ENCODE results near the gene NOL7.

NOL7 gene

DNA sequence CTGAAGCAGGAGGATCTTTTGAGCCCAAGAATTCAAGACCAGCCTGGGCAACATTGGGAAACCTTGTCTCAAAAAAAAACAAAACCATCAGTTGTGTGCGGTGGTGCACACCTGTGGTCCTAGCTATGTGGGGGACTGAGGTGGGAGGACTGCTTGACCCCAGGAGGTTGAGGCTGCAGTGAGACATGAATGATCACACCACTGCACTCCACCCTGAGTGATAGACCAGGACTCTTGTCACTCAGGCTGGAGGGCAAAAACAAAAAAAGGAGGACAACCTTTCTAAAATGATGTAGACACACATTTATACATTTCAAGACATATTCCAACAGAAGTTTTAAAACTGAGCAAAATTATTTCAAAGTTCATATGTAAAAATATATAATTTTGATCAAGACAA is 45.1 kb downstream of the NOL7 start:
- DNase-seq, result no peak

DNA sequence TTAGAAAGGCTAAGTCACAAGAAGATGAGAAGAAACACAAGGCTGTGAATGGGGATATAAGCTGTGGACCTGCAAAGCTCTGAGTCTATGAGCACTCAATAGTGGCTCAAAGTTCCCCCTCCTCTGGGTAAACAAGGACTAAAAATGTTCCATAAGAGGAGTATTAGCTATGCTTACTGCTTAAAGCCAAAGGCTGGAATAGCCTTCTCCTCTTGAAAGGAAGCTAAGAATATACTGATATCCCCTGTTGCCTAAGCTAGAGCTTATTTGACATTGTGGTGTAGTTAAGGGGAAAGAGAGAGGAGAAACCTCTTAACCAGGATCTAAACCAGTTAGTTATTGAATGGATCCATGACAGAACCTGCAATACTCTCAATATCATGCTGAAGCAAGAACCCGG is 45.8 kb downstream of the NOL7 start:
- DNase-seq, result no peak

- DNase-seq, result no peak
These were observed 46.5 kb downstream of the NOL7 start for GRCh38 chr6:13661647-13662046.

- no peak for DNase-seq
These were observed 47.7 kb downstream of the NOL7 start for GRCh38 chr6:13662651-13663334.

DNA sequence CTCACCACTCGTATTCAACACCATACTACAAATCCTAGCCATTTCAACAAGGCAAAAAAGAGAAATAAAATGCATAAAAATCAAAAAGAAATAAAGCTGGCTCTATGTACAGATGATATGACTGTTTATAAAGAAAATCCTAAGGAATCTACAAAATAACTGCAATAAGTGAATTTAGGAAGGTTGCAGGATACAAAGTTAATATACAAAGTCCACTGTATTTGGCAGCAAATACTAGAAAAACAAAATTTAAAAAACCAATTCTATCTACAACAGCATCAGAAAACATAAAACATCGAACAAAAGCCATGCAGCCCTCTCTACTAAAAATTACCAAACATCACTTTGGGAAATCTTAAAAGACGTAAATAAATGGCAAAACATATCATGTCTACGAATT is 48.9 kb downstream of the NOL7 start:
- no peak for DNase-seq

GRCh38 chr6:13664703-13665352 is 49.7 kb downstream of the NOL7 start:
- DNase-seq, result no peak

GRCh38 chr6:13666194-13667105 is 51.3 kb downstream of the NOL7 start:
- no peak for DNase-seq

DNA sequence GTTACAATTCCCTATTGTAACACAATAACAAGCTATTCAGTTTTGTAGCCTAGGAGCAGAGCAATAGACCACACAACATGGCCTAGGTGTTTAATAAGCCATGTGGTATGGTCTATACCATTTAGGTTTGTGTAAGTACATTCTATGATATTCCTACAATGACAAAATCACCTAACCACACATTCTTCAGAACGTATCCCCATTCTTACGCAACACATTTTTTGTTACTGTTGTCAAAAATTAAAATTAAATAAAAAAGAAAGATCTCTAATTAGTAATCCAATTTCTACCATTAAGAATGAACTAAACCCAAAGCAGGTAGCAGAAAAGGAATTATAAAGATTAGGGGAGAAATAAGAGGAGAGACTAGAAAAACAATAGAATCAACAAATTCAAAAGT is 52.5 kb downstream of the NOL7 start:
- DNase-seq, result no peak

DNA sequence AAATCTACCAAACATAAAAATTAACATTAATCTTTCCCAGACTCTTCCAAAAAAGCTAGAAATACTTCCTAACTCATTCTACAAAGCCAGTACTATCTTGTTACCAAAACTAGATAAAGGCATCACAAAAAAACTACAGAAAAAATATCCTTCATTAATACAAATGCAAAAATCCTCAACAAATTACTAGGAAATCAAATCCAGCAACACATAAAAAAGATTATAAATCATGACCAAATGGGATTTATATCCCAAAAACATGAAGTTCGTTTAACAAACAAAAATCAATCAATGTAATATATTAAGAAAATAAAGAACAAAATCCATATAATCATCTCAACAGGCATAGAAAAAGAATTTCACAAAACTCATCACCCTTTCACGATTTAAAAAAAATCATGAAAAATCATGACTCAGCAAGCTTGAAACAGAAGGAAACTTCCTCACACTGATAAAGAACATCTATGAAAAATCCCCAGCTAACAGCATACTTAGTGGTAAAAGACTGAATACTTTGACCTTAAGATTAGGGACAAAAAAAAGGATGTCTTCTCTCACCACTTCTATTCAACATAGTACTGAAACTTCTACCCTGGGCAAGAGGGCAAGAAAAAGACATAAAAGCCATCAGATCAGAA is 53.3 kb downstream of the NOL7 start:
- DNase-seq, result no peak

DNA sequence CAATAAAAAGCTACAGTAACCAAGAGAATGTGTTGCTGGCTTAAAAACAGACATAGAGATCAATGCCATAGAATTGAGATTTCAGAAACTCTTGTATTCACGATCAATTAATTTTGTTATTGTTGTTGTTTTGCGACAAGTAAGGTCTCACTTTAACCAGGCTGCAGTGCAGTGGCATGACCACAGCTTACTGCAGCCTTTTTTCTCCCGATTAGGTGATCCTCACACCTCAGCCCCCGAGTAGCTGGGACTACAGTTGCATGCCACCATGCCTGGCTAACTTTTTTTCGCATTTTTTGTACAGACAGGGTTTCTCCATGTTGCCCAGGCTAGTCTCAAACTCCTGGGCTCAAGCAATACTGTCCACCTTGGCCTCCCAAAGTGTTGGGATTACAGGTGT is 54.3 kb downstream of the NOL7 start:
- DNase-seq, result no peak

Data from NCI-H526 treated with DMSO at 0.1 percent for 48 hours (cell line).